Astrocyte (in vitro differentiated cells and primary cell): ENCODE measurements around the gene OR7G1. TPM values are rescaled to one million over a fixed set of nuclear protein-coding genes. Genes with fewer than 3 reads are reported as not detected.

ENCODE experiments used
- DNase-seq: peaks from one replicate; pipeline ENCODE4 v3.0.0-alpha.2; 2010; ENCODE audit warnings: low read depth
- FAIRE-seq: peaks from 2 replicates; lab custom pipeline; 2011; peaks lifted over from hg19 to GRCh38; lab: Jason Lieb, UNC
- H2AFZ ChIP-seq: 2 replicates; pipeline ENCODE4 v1.6.0; 2012; ENCODE audit warnings: low read depth, low read length, inconsistent platforms
- H3K27ac ChIP-seq: 2 replicates; pipeline ENCODE4 v1.5.1; 2011; ENCODE audit warnings: low read depth, low read length, inconsistent platforms
- H3K27me3 ChIP-seq: 2 replicates; pipeline ENCODE4 v1.6.0; 2011; ENCODE audit warnings: low read length, inconsistent platforms; ENCODE audit not compliant: insufficient read depth
- H3K36me3 ChIP-seq: 2 replicates; pipeline ENCODE4 v1.5.1; 2011; ENCODE audit warnings: low read length, inconsistent platforms; ENCODE audit not compliant: insufficient read depth
- H3K4me1 ChIP-seq: 2 replicates; pipeline ENCODE4 v1.5.1; 2011; ENCODE audit warnings: low read length, inconsistent platforms; ENCODE audit not compliant: insufficient read depth
- H3K4me2 ChIP-seq: 2 replicates; pipeline ENCODE4 v1.6.0; 2012; ENCODE audit warnings: low read length, inconsistent platforms
- H3K4me3 ChIP-seq: 2 replicates; pipeline ENCODE4 v1.5.1; 2011; ENCODE audit warnings: low read depth, mild to moderate bottlenecking, low read length, inconsistent platforms; ENCODE audit not compliant: insufficient read depth
- H3K79me2 ChIP-seq: 2 replicates; pipeline ENCODE4 v1.6.0; 2012; ENCODE audit warnings: mild to moderate bottlenecking, low read length, inconsistent platforms; ENCODE audit not compliant: insufficient read depth
- H3K9ac ChIP-seq: 2 replicates; pipeline ENCODE4 v1.6.0; 2012; ENCODE audit warnings: mild to moderate bottlenecking, low read length, inconsistent platforms
- H3K9me3 ChIP-seq: 2 replicates; pipeline ENCODE4 v1.5.1; 2012; ENCODE audit warnings: low read depth, mild to moderate bottlenecking, low read length, inconsistent platforms; ENCODE audit not compliant: insufficient read depth
- H4K20me1 ChIP-seq: 2 replicates; pipeline ENCODE4 v1.6.0; 2012; ENCODE audit warnings: low read length, inconsistent platforms; ENCODE audit not compliant: insufficient read depth
- H3K27ac Mint-ChIP-seq: one replicate; pipeline ENCODE4 v1.8.0; 2021; ENCODE audit warnings: mild to moderate bottlenecking, mixed read lengths; ENCODE audit not compliant: unreplicated experiment
- H3K27me3 Mint-ChIP-seq: one replicate; pipeline ENCODE4 v1.8.0; 2021; ENCODE audit warnings: low read depth, mixed read lengths; ENCODE audit not compliant: unreplicated experiment
- H3K36me3 Mint-ChIP-seq: one replicate; pipeline ENCODE4 v1.8.0; 2021; ENCODE audit warnings: low read depth, mixed read lengths; ENCODE audit not compliant: unreplicated experiment
- H3K4me1 Mint-ChIP-seq: one replicate; pipeline ENCODE4 v1.8.0; 2021; ENCODE audit warnings: low read depth, mixed read lengths; ENCODE audit not compliant: unreplicated experiment
- H3K4me3 Mint-ChIP-seq: one replicate; pipeline ENCODE4 v1.8.0; 2021; ENCODE audit warnings: mild to moderate bottlenecking, moderate library complexity, mixed read lengths; ENCODE audit not compliant: unreplicated experiment
- H3K9me3 Mint-ChIP-seq: one replicate; pipeline ENCODE4 v1.8.0; 2021; ENCODE audit warnings: mild to moderate bottlenecking, mixed read lengths; ENCODE audit not compliant: unreplicated experiment
- EZH2 ChIP-seq: IDR thresholded peaks from 2 replicates; pipeline ENCODE4 v1.6.1; 2012; ENCODE audit warnings: mild to moderate bottlenecking, low read length, inconsistent platforms; ENCODE audit not compliant: insufficient read depth
- total RNA-seq: library from RNA; stranded (reverse); gene quantifications from 2 replicates; pipeline ENCODE4 v1.2.1, GENCODE V29; 2021
- TF ChIP-seq, protein P1 (sequence below): IDR thresholded peaks from 2 replicates; pipeline ENCODE4 v1.5.1; 2011; ENCODE audit warnings: low read depth, mild to moderate bottlenecking, inconsistent platforms, low read length, moderate library complexity; ENCODE audit not compliant: insufficient read depth

Gene OR7G1
- total RNA-seq, 1 donor from 2014 or later: not detected

DNA sequence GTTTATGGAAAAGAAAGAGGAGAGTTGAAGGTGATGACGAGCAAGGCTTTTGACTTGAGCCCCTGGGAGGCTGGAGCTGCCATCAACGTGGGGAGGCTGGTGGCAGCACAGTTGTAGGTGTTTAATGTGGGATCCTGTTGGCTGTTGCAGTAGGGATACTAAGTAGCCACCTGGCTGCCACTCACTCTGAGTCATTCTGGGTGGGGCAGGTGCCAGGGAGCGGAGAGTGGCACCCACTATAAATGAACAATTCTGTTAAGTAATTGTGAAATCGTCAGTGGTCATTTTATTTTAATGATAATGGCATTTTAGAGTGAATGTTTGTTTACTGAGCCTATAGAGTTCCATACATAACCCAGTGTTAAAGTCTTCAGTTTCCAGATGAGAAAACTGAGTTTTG, 34.4 kb upstream of the OR7G1 start:
- Histone ChIP-seq H3K36me3 (peaks cover 5% of the 10 kb centered on the region), H3K9me3 (peaks cover 13% of the 10 kb centered on the region), H4K20me1 (peaks cover 72% of the 10 kb centered on the region), H3K79me2 (peaks cover 96% of the 10 kb centered on the region), H2AFZ (no peak overlapping the region), H3K27me3 (no peaks in the 10 kb centered on the region), H3K27ac (no peak overlapping the region), H3K4me2 (no peak overlapping the region), H3K9ac (no peak overlapping the region), H3K4me1 (no peaks in the 10 kb centered on the region), H3K4me3 (no peak overlapping the region)
- H3K27ac Mint-ChIP-seq: peak overlapping the region; percentile 38
- TF ChIP-seq, protein P1, sequence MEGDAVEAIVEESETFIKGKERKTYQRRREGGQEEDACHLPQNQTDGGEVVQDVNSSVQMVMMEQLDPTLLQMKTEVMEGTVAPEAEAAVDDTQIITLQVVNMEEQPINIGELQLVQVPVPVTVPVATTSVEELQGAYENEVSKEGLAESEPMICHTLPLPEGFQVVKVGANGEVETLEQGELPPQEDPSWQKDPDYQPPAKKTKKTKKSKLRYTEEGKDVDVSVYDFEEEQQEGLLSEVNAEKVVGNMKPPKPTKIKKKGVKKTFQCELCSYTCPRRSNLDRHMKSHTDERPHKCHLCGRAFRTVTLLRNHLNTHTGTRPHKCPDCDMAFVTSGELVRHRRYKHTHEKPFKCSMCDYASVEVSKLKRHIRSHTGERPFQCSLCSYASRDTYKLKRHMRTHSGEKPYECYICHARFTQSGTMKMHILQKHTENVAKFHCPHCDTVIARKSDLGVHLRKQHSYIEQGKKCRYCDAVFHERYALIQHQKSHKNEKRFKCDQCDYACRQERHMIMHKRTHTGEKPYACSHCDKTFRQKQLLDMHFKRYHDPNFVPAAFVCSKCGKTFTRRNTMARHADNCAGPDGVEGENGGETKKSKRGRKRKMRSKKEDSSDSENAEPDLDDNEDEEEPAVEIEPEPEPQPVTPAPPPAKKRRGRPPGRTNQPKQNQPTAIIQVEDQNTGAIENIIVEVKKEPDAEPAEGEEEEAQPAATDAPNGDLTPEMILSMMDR: no peak
- no peak for TF ChIP-seq EZH2
- DNase-seq (no peak), FAIRE-seq (no peak)
- H3K4me3 Mint-ChIP-seq: no peak overlapping the region
- peaks cover 59% of the 10 kb centered on the region for H3K36me3 Mint-ChIP-seq
- H3K27me3 Mint-ChIP-seq: no peaks in the 10 kb centered on the region
- H3K9me3 Mint-ChIP-seq: peaks cover 61% of the 10 kb centered on the region
- no peaks in the 10 kb centered on the region for H3K4me1 Mint-ChIP-seq

DNA sequence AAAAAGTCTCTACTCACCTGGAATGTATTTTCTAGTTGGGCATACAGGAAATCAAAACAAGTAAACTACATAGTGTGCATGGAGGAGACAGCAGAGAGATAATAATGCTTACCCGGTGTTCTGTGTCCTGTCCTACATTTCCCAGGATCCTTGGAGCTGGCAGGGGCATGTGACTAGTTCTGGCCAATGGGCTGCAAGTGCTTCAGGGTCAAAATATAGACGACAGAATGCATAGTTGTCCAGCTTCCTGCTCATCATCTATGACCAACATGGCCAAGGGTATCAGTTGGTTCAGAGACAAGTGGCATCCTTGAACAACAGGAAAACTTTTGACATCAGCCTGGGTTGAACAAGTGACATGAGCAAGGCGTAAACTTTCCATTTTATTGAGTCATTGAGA, 33.1 kb upstream of the OR7G1 start:
- Histone ChIP-seq H3K27ac (no peak overlapping the region), H3K4me3 (no peak overlapping the region), H3K9me3 (peaks cover 17% of the 10 kb centered on the region), H3K79me2 (peaks cover 96% of the 10 kb centered on the region), H3K4me1 (no peaks in the 10 kb centered on the region), H4K20me1 (peaks cover 74% of the 10 kb centered on the region), H3K27me3 (no peaks in the 10 kb centered on the region), H3K9ac (no peak overlapping the region), H3K4me2 (no peak overlapping the region), H3K36me3 (peaks cover 5% of the 10 kb centered on the region), H2AFZ (no peak overlapping the region)
- no peak overlapping the region for H3K27ac Mint-ChIP-seq
- no peak for DNase-seq
- H3K9me3 Mint-ChIP-seq: peaks cover 61% of the 10 kb centered on the region
- TF ChIP-seq EZH2: no peak
- TF ChIP-seq, protein P1: no peak
- no peak for FAIRE-seq
- no peaks in the 10 kb centered on the region for H3K27me3 Mint-ChIP-seq
- peaks cover 52% of the 10 kb centered on the region for H3K36me3 Mint-ChIP-seq
- no peak overlapping the region for H3K4me3 Mint-ChIP-seq
- H3K4me1 Mint-ChIP-seq: no peaks in the 10 kb centered on the region

DNA sequence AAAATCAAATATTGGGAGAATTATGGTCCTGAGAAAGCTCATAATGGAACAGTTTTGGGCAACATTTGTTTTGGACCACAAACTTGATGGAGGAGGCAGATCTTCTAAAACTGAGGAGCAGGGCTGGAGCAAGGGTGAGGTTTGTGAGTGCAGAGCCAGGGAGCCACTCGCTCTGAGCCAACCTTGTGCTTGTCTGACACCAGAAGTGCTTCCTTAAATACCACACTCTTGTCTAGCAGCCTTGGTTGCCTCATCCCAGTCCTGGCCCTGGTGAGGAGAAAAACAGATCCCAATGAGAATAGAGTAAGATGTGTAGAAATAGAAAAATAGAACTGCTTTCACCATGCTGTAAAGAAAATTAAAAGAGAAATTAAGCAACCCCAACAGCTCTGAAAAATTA, 31.3 kb upstream of the OR7G1 start:
- Mint-ChIP-seq H3K4me3 (no peak overlapping the region), H3K9me3 (peaks cover 47% of the 10 kb centered on the region), H3K4me1 (no peaks in the 10 kb centered on the region), H3K36me3 (peaks cover 45% of the 10 kb centered on the region), H3K27ac (no peak overlapping the region), H3K27me3 (no peaks in the 10 kb centered on the region)
- no peak for DNase-seq
- Histone ChIP-seq H4K20me1 (peaks cover 77% of the 10 kb centered on the region), H3K27ac (no peak overlapping the region), H3K9me3 (peaks cover 3% of the 10 kb centered on the region), H3K4me2 (no peak overlapping the region), H3K79me2 (peaks cover 97% of the 10 kb centered on the region), H3K27me3 (no peaks in the 10 kb centered on the region), H2AFZ (no peak overlapping the region), H3K9ac (no peak overlapping the region), H3K36me3 (peaks cover 8% of the 10 kb centered on the region), H3K4me3 (no peak overlapping the region), H3K4me1 (no peaks in the 10 kb centered on the region)
- no peak for FAIRE-seq
- TF ChIP-seq, protein P1: no peak
- TF ChIP-seq EZH2: no peak
